Measurements from ENCODE around the gene CPNE2. TPM values are rescaled to one million over a fixed set of nuclear protein-coding genes. Genes with fewer than 3 reads are reported as not detected.

The CPNE2 gene
- polyA plus RNA-seq, 2 of the 4 experiments (the other 2 are of a cell fraction) = 36.7 TPM

- Histone ChIP-seq H3K4me1 (peaks cover 20% of the 10 kb centered on the region), H3K9me3 (no peaks in the 10 kb centered on the region), H3K4me3 (no peak overlapping the region), H3K4me2 (no peak overlapping the region), H3K27ac (no peak overlapping the region)
- 94% methylated on average over 2 of the region's 2 CpGs for WGBS (ENCODE audit: missing lambda C conversion rate)
- TF ChIP-seq HES2 (IDR thresholded peaks at IDR 0.05) = no peak
- no peak for TF ChIP-seq CBX8 (IDR thresholded peaks at IDR 0.05)
- no peak for TF ChIP-seq HOXB13 (CRISPR knock-in tag; IDR thresholded peaks at IDR 0.05; ENCODE audit: low read depth)
- TF ChIP-seq POLR2AphosphoS2 (conservative IDR thresholded peaks at IDR 0.05; ENCODE audit: low read length) = no peak
- no peak for TF ChIP-seq USF2 (IDR thresholded peaks at IDR 0.05)
- TF ChIP-seq JUNB (IDR thresholded peaks at IDR 0.05) = no peak
- no peak for TF ChIP-seq PBX3 (IDR thresholded peaks at IDR 0.05)
- no peak for TF ChIP-seq PHF8 (IDR thresholded peaks at IDR 0.05; ENCODE audit: borderline replicate concordance, low read depth)
- no peak for TF ChIP-seq MAX (IDR thresholded peaks at IDR 0.05)
- TF ChIP-seq HMGXB4 (CRISPR knock-in tag; IDR thresholded peaks at IDR 0.05; ENCODE audit: borderline replicate concordance) = no peak
- no peak for TF ChIP-seq KDM5A (IDR thresholded peaks at IDR 0.05)
- no peak for TF ChIP-seq GATA3 (IDR thresholded peaks at IDR 0.05; ENCODE audit: borderline replicate concordance)
- TF ChIP-seq HDAC2 (IDR thresholded peaks at IDR 0.05) = no peak
- no peak for TF ChIP-seq POLR2A (IDR thresholded peaks at IDR 0.05; ENCODE audit: low read length)
- TF ChIP-seq HOXA7 (CRISPR knock-in tag; IDR thresholded peaks at IDR 0.05) = no peak
- no peak for TF ChIP-seq SMC3 (IDR thresholded peaks at IDR 0.05)
- no peak for TF ChIP-seq ZSCAN20 (CRISPR knock-in tag; IDR thresholded peaks at IDR 0.05)
- TF ChIP-seq BHLHE40 (IDR thresholded peaks at IDR 0.05; ENCODE audit: low read depth, low read length) = no peak
- no peak for TF ChIP-seq RFX5 (IDR thresholded peaks at IDR 0.05)
- TF ChIP-seq NR3C1 (IDR thresholded peaks at IDR 0.05) = no peak
- ATAC-seq = no peak
- CTCF ChIA-PET = interaction anchor here (1.0 to 7.8 kb wide), 6 partner anchors 16 to 326 kb away, joined by 3 to 101 read pairs (median 4); no protein-coding TSS in a partner anchor
- FAIRE-seq = no peak
- POLR2A ChIA-PET = no interaction called here
- no peak for DNase-seq (ENCODE audit: low read depth in 1 of 2, low spot score in 1 of 2)
Observed at GRCh38 chr16:57096793-57097192, 4.4 kb downstream of the CPNE2 start.

- whole genome bisulfite sequencing (ENCODE audit: missing lambda C conversion rate) = 88% methylated on average over 14 of the region's 14 CpGs
- FAIRE-seq = no peak
- Histone ChIP-seq H3K4me1 (peaks cover 20% of the 10 kb centered on the region), H3K4me3 (no peak overlapping the region), H3K9me3 (no peaks in the 10 kb centered on the region), H3K27ac (no peak overlapping the region), H3K4me2 (no peak overlapping the region)
- ChIA-PET CTCF (interaction anchor here (1.1 to 7.8 kb wide), 2 partner anchors 17 to 324 kb away, joined by 3 to 101 read pairs; no protein-coding TSS in a partner anchor), POLR2A (no interaction called here)
- ATAC-seq = no peak; a peak in 1 of 6 replicates
- DNase-seq (ENCODE audit: low read depth in 1 of 2, low spot score in 1 of 2) = no peak
- TF ChIP-seq CTCF (IDR thresholded peaks at IDR 0.05) (no peak), NFE2L2 (conservative IDR thresholded peaks at IDR 0.05; ENCODE audit: low read length) (no peak), RARB (CRISPR knock-in tag; IDR thresholded peaks at IDR 0.05) (no peak), HDAC2 (IDR thresholded peaks at IDR 0.05) (no peak), HMGXB4 (CRISPR knock-in tag; IDR thresholded peaks at IDR 0.05; ENCODE audit: borderline replicate concordance) (no peak), KDM1A (IDR thresholded peaks at IDR 0.05; ENCODE audit: low read depth) (no peak), RAD21 (conservative IDR thresholded peaks at IDR 0.05 in 1 of 2, IDR thresholded peaks at IDR 0.05 in 1 of 2) (no peak), CBX8 (IDR thresholded peaks at IDR 0.05) (no peak), ESRRA (IDR thresholded peaks at IDR 0.05; ENCODE audit: borderline replicate concordance, low read length) (no peak), MAX (IDR thresholded peaks at IDR 0.05) (no peak), CHD2 (IDR thresholded peaks at IDR 0.05; ENCODE audit: low read length, partially characterized antibody) (no peak), FOXS1 (CRISPR knock-in tag; IDR thresholded peaks at IDR 0.05) (no peak), PHF8 (IDR thresholded peaks at IDR 0.05; ENCODE audit: borderline replicate concordance, low read depth) (no peak), GATA3 (IDR thresholded peaks at IDR 0.05; ENCODE audit: borderline replicate concordance) (no peak), ZSCAN20 (CRISPR knock-in tag; IDR thresholded peaks at IDR 0.05) (no peak), USF2 (IDR thresholded peaks at IDR 0.05) (no peak)
Observed at GRCh38 chr16:57098188-57098841, 5.9 kb downstream of the CPNE2 start.

Measured in A549 (cell line).